Ishikawa (cell line): ENCODE results near the gene MZB1.

Experiments used
- CEBPB ChIP-seq: IDR thresholded peaks from 2 replicates; pipeline ENCODE4 v1.6.1; 2012
- CREB1 ChIP-seq: IDR thresholded peaks from 2 replicates; pipeline ENCODE4 v1.6.1; 2012; ENCODE audit warnings: low read depth
- EGR1 ChIP-seq: IDR thresholded peaks from 2 replicates; pipeline ENCODE4 v1.6.1; 2012
- EP300 ChIP-seq: IDR thresholded peaks from 2 replicates; pipeline ENCODE4 v1.6.1; 2012; ENCODE audit warnings: borderline replicate concordance
- FOXM1 ChIP-seq: IDR thresholded peaks from 2 replicates; pipeline ENCODE4 v1.6.1; 2012; ENCODE audit warnings: low read depth, borderline replicate concordance
- MAX ChIP-seq: IDR thresholded peaks from 2 replicates; pipeline ENCODE4 v1.6.1; 2012
- NFIC ChIP-seq: IDR thresholded peaks from 2 replicates; pipeline ENCODE4 v1.6.1; 2012
- RAD21 ChIP-seq: IDR thresholded peaks from 2 replicates; pipeline ENCODE4 v1.6.1; 2012; ENCODE audit warnings: low read depth
- REST ChIP-seq: IDR thresholded peaks from 2 replicates; pipeline ENCODE4 v1.6.1; 2012; ENCODE audit warnings: low read depth, mild to moderate bottlenecking
- TAF1 ChIP-seq: IDR thresholded peaks from 2 replicates; pipeline ENCODE4 v1.6.1; 2012; ENCODE audit warnings: low read depth, mild to moderate bottlenecking
- TCF12 ChIP-seq: IDR thresholded peaks from 2 replicates; pipeline ENCODE4 v1.6.1; 2012; ENCODE audit warnings: low read depth
- TEAD4 ChIP-seq: IDR thresholded peaks from 2 replicates; pipeline ENCODE4 v1.6.1; 2012
- USF1 ChIP-seq: IDR thresholded peaks from 2 replicates; pipeline ENCODE4 v1.6.1; 2012
- YY1 ChIP-seq: IDR thresholded peaks from 2 replicates; pipeline ENCODE4 v1.6.1; 2012; ENCODE audit warnings: low read depth
- ZBTB7A ChIP-seq: IDR thresholded peaks from 2 replicates; pipeline ENCODE4 v1.6.1; 2012; ENCODE audit warnings: low read depth

Gene MZB1

GRCh38 chr5:139368613-139369012 is 21.1 kb downstream of the MZB1 start:
- TF ChIP-seq TCF12 (no peak), RAD21 (peak; percentile 43; the same call in 1 of the 2 replicates), NFIC (no peak), CEBPB (no peak)

- TF ChIP-seq MAX (no peak), CEBPB (no peak), USF1 (no peak), FOXM1 (no peak), NFIC (no peak), EP300 (no peak), REST (no peak), TEAD4 (no peak), TCF12 (no peak), EGR1 (no peak), RAD21 (no peak)
Measured at GRCh38 chr5:139364466-139364865, 25.2 kb downstream of the MZB1 start.

- TF ChIP-seq EGR1 (no peak), MAX (no peak), CEBPB (no peak), TEAD4 (no peak), EP300 (no peak), USF1 (no peak), REST (no peak), FOXM1 (no peak), TAF1 (no peak), TCF12 (no peak), YY1 (no peak), CREB1 (no peak), NFIC (no peak), ZBTB7A (no peak), RAD21 (no peak)
Measured at GRCh38 chr5:139363937-139364336, 25.8 kb downstream of the MZB1 start.

GRCh38 chr5:139361835-139362429 is 27.8 kb downstream of the MZB1 start:
- TF ChIP-seq CREB1 (no peak), TCF12 (no peak), FOXM1 (no peak), USF1 (no peak), MAX (no peak), EGR1 (no peak), TEAD4 (no peak), RAD21 (no peak), NFIC (no peak), TAF1 (no peak), CEBPB (no peak), REST (no peak), ZBTB7A (no peak), EP300 (no peak)
